ENCODE data around the gene WDR72. TPM values are rescaled to one million over a fixed set of nuclear protein-coding genes. Genes with fewer than 3 reads are reported as not detected.

WDR72 gene
- total and polyA plus RNA-seq, 4 experiments from 2014 or later, result not detected

DNA sequence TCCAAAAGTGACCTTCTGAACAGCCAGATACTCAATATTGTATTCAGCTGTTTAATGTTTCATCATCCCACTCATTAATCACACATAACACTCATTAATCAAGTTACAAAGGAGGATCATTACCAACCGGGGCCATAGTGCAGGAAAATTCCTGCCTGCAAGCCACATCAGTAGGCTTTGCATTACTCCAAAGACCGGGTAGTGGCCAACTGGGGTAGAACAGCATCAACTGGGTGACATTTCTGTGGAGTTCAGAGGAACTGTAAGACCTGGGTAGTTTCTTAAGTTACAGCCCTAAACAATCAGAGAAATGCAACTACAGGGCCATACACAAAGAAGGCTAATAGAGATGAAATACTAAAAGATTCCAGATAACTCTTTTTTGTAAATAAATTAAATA, 253.1 kb downstream of the WDR72 start:
- peaks cover 0 to 5% (median under 1%) of the 10 kb centered on the region in 8 donors for H3K9me3 Mint-ChIP-seq
- intact Hi-C loops (cut with micrococcal nuclease), result no loop called here
- H3K4me1 Mint-ChIP-seq, result peaks cover 0 to 1% (median 0%) of the 10 kb centered on the region in 4 donors
- Histone ChIP-seq H3K27ac (ENCODE audit: low read depth, low read length) (no peak overlapping the region), H3K4me3 (ENCODE audit: low read length in 2 of 2) (no peak overlapping the region), H3K4me1 (ENCODE audit: insufficient read depth, low read length) (no peaks in the 10 kb centered on the region), H3K9me3 (ENCODE audit: control insufficient read depth in 1 of 2, low read length in 2 of 2) (no peaks in the 10 kb centered on the region), H3K27me3 (ENCODE audit: insufficient read depth, low read length) (no peaks in the 10 kb centered on the region), H3K36me3 (ENCODE audit: insufficient read depth, low read length) (no peaks in the 10 kb centered on the region)
- H3K4me3 Mint-ChIP-seq, result no peak overlapping the region
- no peak for DNase-seq
- H3K27me3 Mint-ChIP-seq, result peaks cover 0 to 3% of the 10 kb centered on the region in 2 donors
- no peak overlapping the region for H3K27ac Mint-ChIP-seq
- H3K36me3 Mint-ChIP-seq, result no peaks in the 10 kb centered on the region
- POLR2A ChIA-PET (ENCODE audit: partially characterized antibody), result no interaction called here
- CTCF ChIA-PET (ENCODE audit: partially characterized antibody), result no interaction called here

DNA sequence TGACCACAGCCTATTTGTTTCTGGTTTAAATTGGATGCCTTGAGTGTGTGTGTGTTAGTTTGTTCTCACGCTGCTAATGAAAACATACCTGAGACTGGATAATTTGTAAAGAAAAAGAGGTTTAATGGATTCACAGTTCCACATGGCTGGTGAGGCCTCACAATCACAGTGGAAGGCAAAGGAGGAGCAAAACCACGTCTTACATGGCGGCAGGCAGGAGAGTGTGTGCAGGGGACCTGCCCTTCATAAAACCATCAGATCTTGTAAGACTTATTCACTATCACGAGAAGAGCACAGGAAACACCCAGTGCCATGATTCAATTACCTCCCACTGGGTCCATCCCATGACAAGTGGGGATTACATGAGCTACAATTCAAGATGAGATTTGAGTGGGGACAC, 260.5 kb downstream of the WDR72 start:
- Histone ChIP-seq H3K9me3 (ENCODE audit: control insufficient read depth in 1 of 2, low read length in 2 of 2) (no peaks in the 10 kb centered on the region), H3K4me3 (ENCODE audit: low read length in 2 of 2) (no peak overlapping the region), H3K27ac (ENCODE audit: low read depth, low read length) (no peak overlapping the region), H3K27me3 (ENCODE audit: insufficient read depth, low read length) (no peaks in the 10 kb centered on the region), H3K4me1 (ENCODE audit: insufficient read depth, low read length) (no peaks in the 10 kb centered on the region), H3K36me3 (ENCODE audit: insufficient read depth, low read length) (no peaks in the 10 kb centered on the region)
- H3K4me1 Mint-ChIP-seq, result no peaks in the 10 kb centered on the region
- no peak overlapping the region for H3K27ac Mint-ChIP-seq
- ChIA-PET CTCF (ENCODE audit: partially characterized antibody) (interaction anchor here (0.7 kb wide), 1 partner anchor 23 kb away, joined by 4 read pairs; no protein-coding TSS in a partner anchor), POLR2A (ENCODE audit: partially characterized antibody) (no interaction called here)
- intact Hi-C loops (cut with micrococcal nuclease), result no loop called here
- H3K4me3 Mint-ChIP-seq, result no peak overlapping the region
- H3K27me3 Mint-ChIP-seq, result no peaks in the 10 kb centered on the region
- no peak for DNase-seq
- peaks cover 0 to 5% (median under 1%) of the 10 kb centered on the region in 8 donors for H3K9me3 Mint-ChIP-seq
- no peaks in the 10 kb centered on the region for H3K36me3 Mint-ChIP-seq

GRCh38 chr15:53490341-53490740, 269.1 kb downstream of the WDR72 start:
- Mint-ChIP-seq H3K4me3 (no peak overlapping the region), H3K36me3 (no peaks in the 10 kb centered on the region), H3K4me1 (no peaks in the 10 kb centered on the region), H3K27ac (no peak overlapping the region), H3K9me3 (peaks cover 0 to 6% (median 0%) of the 10 kb centered on the region in 8 donors), H3K27me3 (no peaks in the 10 kb centered on the region)
- CTCF ChIA-PET (ENCODE audit: partially characterized antibody), result no interaction called here
- POLR2A ChIA-PET (ENCODE audit: partially characterized antibody), result no interaction called here
- no peaks in the 10 kb centered on the region for H3K9me3 ChIP-seq (ENCODE audit: control insufficient read depth in 1 of 2, low read length in 2 of 2)
- no peak overlapping the region for H3K4me3 ChIP-seq (ENCODE audit: low read length in 2 of 2)
- no peaks in the 10 kb centered on the region for H3K4me1 ChIP-seq (ENCODE audit: insufficient read depth, low read length)
- no peaks in the 10 kb centered on the region for H3K27me3 ChIP-seq (ENCODE audit: insufficient read depth, low read length)
- intact Hi-C loops (cut with micrococcal nuclease), result no loop called here
- DNase-seq, result no peak
- no peaks in the 10 kb centered on the region for H3K36me3 ChIP-seq (ENCODE audit: insufficient read depth, low read length)
- H3K27ac ChIP-seq (ENCODE audit: low read depth, low read length), result no peak overlapping the region

DNA sequence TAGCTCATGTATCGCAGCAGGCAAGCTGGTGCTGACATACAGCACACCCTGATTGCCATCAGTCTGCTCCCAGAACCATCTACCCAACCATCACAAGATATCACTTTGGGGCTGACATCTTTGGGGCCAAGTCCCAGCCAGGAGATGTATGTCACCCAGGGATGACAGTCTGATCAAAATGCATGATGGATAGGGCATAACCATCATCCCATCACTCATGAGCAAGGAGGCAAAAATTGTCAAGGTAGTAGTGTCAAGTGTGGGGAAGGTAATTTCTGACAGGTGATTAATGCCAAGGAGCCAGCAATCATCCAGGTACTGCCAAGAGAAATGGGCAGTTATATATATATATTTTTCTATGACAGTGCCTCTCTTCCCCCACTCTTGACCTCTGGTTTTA, 277.4 kb downstream of the WDR72 start:
- POLR2A ChIA-PET (ENCODE audit: partially characterized antibody), result no interaction called here

DNA sequence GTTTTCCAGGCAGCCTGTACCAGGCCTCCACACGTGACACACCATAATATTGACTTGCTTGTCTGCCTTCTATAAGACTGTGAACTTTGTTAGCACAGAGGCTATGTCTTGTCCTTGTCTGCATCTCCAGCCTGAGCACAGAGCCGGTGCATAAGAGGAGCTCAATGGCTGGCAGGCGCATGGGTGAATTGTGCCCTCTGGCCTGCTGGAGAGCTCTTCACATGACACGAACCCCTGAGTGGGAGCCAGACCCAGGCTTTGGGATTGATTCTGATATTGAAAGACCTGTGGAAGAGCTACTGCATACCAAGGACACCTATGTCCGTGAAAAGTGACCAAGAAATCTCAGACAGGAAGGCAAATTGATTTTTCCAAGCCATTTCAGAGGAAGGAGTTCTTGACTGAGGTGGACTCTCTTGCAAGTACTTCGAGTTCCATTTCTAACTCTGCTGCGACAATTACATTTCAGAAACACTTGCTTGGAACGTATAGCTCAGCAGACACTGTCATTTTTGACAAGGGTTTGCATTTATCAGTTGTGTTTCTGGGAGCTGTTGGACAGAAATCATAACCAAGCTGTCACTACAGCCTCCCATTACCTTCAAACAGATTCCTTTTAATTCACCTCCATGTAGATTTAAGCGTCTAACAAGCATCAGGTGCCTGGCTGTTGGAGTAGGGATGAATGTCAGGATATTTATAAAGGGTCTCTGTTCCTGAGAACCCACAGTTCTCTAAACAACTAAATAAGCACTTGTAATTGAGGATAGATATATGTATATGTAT, 281.3 kb downstream of the WDR72 start:
- intact Hi-C loops (cut with micrococcal nuclease), result no loop called here
- DNase-seq, result no peak
- Mint-ChIP-seq H3K4me3 (no peak overlapping the region), H3K4me1 (no peaks in the 10 kb centered on the region), H3K36me3 (no peaks in the 10 kb centered on the region), H3K9me3 (peaks cover 0 to 4% (median 0%) of the 10 kb centered on the region in 8 donors), H3K27ac (no peak overlapping the region), H3K27me3 (no peaks in the 10 kb centered on the region)
- ChIA-PET CTCF (ENCODE audit: partially characterized antibody) (no interaction called here), POLR2A (ENCODE audit: partially characterized antibody) (no interaction called here)
- no peak overlapping the region for H3K4me3 ChIP-seq (ENCODE audit: low read length in 2 of 2)
- no peaks in the 10 kb centered on the region for H3K4me1 ChIP-seq (ENCODE audit: insufficient read depth, low read length)
- H3K27me3 ChIP-seq (ENCODE audit: insufficient read depth, low read length), result no peaks in the 10 kb centered on the region
- no peaks in the 10 kb centered on the region for H3K36me3 ChIP-seq (ENCODE audit: insufficient read depth, low read length)
- H3K27ac ChIP-seq (ENCODE audit: low read depth, low read length), result no peak overlapping the region
- no peaks in the 10 kb centered on the region for H3K9me3 ChIP-seq (ENCODE audit: control insufficient read depth in 1 of 2, low read length in 2 of 2)

More for the DNA sequence above, 277.4 kb downstream of the WDR72 start:
- H3K27ac Mint-ChIP-seq, result no peak overlapping the region
- no peak for DNase-seq
- Histone ChIP-seq H3K36me3 (ENCODE audit: insufficient read depth, low read length) (no peaks in the 10 kb centered on the region), H3K27ac (ENCODE audit: low read depth, low read length) (no peak overlapping the region), H3K27me3 (ENCODE audit: insufficient read depth, low read length) (no peaks in the 10 kb centered on the region), H3K9me3 (ENCODE audit: control insufficient read depth in 1 of 2, low read length in 2 of 2) (no peaks in the 10 kb centered on the region), H3K4me3 (ENCODE audit: low read length in 2 of 2) (no peak overlapping the region), H3K4me1 (ENCODE audit: insufficient read depth, low read length) (no peaks in the 10 kb centered on the region)
- intact Hi-C loops (cut with micrococcal nuclease), result no loop called here
- H3K9me3 Mint-ChIP-seq, result peaks cover 0 to 7% (median 0%) of the 10 kb centered on the region in 8 donors
- H3K4me3 Mint-ChIP-seq, result no peak overlapping the region
- H3K27me3 Mint-ChIP-seq, result no peaks in the 10 kb centered on the region
- CTCF ChIA-PET (ENCODE audit: partially characterized antibody), result no interaction called here
- no peaks in the 10 kb centered on the region for H3K36me3 Mint-ChIP-seq
- H3K4me1 Mint-ChIP-seq, result no peaks in the 10 kb centered on the region

DNA sequence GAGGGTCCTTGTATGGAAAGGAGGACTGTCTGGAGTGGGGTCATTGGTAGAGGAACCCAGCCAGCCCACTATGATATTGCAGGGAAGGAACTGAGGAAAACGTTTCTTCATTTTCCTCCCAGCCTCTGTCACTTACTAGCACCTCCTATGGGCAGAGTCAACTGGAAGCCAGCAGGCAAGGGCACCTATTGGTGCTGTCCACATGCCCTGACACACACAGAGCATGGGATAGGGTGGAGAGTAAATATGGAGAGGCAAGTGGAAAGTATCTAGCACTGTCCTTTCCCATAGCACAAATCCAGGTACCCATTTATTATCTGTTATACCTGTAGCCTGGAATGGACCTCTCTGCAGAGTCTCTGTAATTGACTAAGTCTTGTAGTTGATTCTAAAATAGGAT, 285.6 kb downstream of the WDR72 start:
- no peaks in the 10 kb centered on the region for H3K4me1 Mint-ChIP-seq

GRCh38 chr15:53473435-53473834, 286.0 kb downstream of the WDR72 start:
- DNase-seq, result no peak
- H3K4me1 ChIP-seq (ENCODE audit: insufficient read depth, low read length), result no peaks in the 10 kb centered on the region
- Mint-ChIP-seq H3K9me3 (peaks cover 0 to 10% (median 4%) of the 10 kb centered on the region in 8 donors), H3K4me3 (no peak overlapping the region), H3K4me1 (no peaks in the 10 kb centered on the region), H3K27me3 (no peaks in the 10 kb centered on the region), H3K36me3 (no peaks in the 10 kb centered on the region), H3K27ac (no peak overlapping the region)
- H3K27me3 ChIP-seq (ENCODE audit: insufficient read depth, low read length), result no peaks in the 10 kb centered on the region
- CTCF ChIA-PET (ENCODE audit: partially characterized antibody), result no interaction called here
- H3K9me3 ChIP-seq (ENCODE audit: control insufficient read depth in 1 of 2, low read length in 2 of 2), result no peaks in the 10 kb centered on the region
- POLR2A ChIA-PET (ENCODE audit: partially characterized antibody), result no interaction called here
- no peak overlapping the region for H3K27ac ChIP-seq (ENCODE audit: low read depth, low read length)
- H3K4me3 ChIP-seq (ENCODE audit: low read length in 2 of 2), result no peak overlapping the region
- no peaks in the 10 kb centered on the region for H3K36me3 ChIP-seq (ENCODE audit: insufficient read depth, low read length)
- intact Hi-C loops (cut with micrococcal nuclease), result no loop called here

More for the DNA sequence above, 285.6 kb downstream of the WDR72 start:
- H3K9me3 Mint-ChIP-seq, result peaks cover 0 to 7% (median 2%) of the 10 kb centered on the region in 8 donors
- no peak overlapping the region for H3K27ac ChIP-seq (ENCODE audit: low read depth, low read length)
- no peak for DNase-seq
- no peak overlapping the region for H3K27ac Mint-ChIP-seq
- no peaks in the 10 kb centered on the region for H3K36me3 ChIP-seq (ENCODE audit: insufficient read depth, low read length)
- no peaks in the 10 kb centered on the region for H3K27me3 Mint-ChIP-seq
- no peaks in the 10 kb centered on the region for H3K27me3 ChIP-seq (ENCODE audit: insufficient read depth, low read length)
- ChIA-PET CTCF (ENCODE audit: partially characterized antibody) (no interaction called here), POLR2A (ENCODE audit: partially characterized antibody) (no interaction called here)
- H3K36me3 Mint-ChIP-seq, result no peaks in the 10 kb centered on the region
- no peaks in the 10 kb centered on the region for H3K4me1 ChIP-seq (ENCODE audit: insufficient read depth, low read length)
- no peak overlapping the region for H3K4me3 Mint-ChIP-seq
- intact Hi-C loops (cut with micrococcal nuclease), result no loop called here
- no peak overlapping the region for H3K4me3 ChIP-seq (ENCODE audit: low read length in 2 of 2)
- H3K9me3 ChIP-seq (ENCODE audit: control insufficient read depth in 1 of 2, low read length in 2 of 2), result no peaks in the 10 kb centered on the region
